ENCODE results near the gene RHOBTB3.
A peak's percentile ranks its signal among the peaks of the same experiment; 100 is the strongest.
"Not testable (repeated sequence)": the region's sequence is repeated elsewhere in the genome, so short reads cannot be mapped to it uniquely, and the experiment has no call there.

RHOBTB3 gene

DNA sequence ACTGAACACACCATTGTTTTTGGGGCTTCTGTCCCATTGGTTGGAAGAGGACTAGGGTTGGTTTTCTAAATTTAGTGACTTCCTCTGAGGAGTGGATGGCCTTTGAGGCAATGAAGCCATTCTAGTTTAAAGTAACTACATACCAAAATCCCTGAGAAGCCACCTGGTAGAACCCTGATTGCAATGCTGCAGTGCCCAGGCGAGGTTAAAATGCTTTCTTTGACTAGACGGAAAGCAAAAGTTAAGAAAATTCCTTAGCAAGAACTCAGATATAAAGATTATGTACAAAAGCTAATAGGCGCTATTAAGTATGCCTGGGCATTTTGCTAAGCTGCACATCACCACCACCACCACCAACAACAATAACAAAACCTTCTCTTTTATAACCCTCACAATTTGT is 70.8 kb downstream of the RHOBTB3 start:
- no peak for DNase-seq

- DNase-seq: no peak
Observed at GRCh38 chr5:95803271-95804148, 72.4 kb downstream of the RHOBTB3 start.

GRCh38 chr5:95804736-95805539 is 73.8 kb downstream of the RHOBTB3 start:
- DNase-seq: no peak

DNA sequence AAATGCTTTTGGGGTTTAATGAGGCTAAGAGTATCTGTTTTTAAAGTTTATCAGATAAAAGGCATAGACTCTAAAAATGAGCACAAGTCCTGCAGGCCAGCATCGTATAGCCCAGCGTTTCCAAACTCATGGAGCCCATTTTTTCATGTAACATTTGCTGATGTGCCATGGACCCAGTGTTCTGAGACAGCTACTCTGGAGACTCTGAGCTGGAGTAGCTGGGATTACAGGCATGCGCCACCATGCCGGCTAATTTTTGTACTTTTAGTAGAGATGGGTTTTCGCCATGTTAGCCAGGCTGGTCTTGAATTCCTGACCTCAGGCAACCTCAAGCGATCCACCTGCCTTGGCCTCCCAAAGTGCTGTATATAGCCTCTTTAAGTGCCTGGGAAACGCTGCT is 75.6 kb downstream of the RHOBTB3 start:
- DNase-seq: no peak

DNA sequence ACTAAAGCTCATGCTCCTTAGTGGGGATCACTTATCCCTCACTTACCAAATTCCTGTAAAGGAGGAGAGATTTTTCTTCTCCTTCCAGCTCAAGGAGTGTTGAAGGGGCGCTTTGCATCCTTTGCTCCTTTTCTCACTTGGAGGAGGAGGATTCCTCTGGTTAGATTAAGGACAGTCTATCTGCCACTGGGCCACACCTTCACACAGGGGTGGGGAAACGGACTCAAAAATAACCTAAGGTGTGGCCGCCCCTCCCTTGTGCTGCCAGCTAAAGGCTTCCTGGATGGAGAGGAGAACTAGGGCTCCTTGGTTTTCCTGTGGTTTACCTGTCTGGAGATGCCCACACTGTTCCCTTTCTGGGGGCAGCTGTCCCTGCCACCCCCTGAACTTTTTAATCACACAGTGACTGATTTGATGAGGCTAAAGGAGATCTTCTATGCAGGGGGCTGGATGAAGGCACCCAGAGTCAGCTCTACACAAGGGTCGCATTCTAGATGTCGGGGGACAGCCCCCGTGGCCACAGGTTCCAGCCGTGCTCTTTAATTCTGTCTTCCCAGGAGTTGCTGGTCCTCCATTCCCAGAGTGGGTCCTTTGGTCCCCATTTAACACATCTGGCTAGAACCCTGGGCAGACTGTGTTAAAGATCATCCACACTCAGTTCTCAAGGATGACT is 77.0 kb downstream of the RHOBTB3 start:
- DNase-seq: no peak

- peak; percentile 23 to 94 (median 70) for DNase-seq
Observed at GRCh38 chr5:95808686-95809413, 77.7 kb downstream of the RHOBTB3 start.

DNA sequence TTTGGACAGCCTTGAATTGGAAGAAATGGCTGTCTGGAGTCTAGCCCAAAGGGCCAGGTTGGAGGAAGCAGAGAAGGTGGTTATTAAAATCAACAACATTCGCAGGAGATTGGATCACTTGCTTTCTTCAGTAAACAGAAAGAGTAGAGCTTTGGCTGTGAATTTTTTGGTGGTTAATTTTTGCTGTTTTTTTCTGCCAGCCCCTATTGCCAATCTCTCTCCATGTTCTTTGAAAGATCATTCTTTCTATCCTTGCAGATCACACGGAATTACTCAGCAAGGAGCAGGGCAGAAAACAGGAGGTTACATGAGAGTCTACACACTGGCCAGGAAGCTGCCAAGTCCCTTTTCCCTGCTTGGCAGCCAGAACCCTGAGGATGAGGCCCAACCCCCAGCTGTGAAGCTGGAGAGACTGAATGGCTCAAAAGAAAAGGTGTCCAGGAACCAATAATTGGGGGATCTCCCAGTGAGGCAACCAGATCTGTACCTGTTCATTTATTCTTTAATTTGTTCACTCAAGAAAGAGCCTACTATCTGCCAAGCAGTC is 78.4 kb downstream of the RHOBTB3 start:
- no peak for DNase-seq

GRCh38 chr5:95810305-95811125 is 79.4 kb downstream of the RHOBTB3 start:
- DNase-seq: no peak

GRCh38 chr5:95811126-95811423 is 79.9 kb downstream of the RHOBTB3 start:
- DNase-seq: not testable (repeated sequence)

GRCh38 chr5:95811461-95812073 is 80.4 kb downstream of the RHOBTB3 start:
- not testable (repeated sequence) for DNase-seq

DNA sequence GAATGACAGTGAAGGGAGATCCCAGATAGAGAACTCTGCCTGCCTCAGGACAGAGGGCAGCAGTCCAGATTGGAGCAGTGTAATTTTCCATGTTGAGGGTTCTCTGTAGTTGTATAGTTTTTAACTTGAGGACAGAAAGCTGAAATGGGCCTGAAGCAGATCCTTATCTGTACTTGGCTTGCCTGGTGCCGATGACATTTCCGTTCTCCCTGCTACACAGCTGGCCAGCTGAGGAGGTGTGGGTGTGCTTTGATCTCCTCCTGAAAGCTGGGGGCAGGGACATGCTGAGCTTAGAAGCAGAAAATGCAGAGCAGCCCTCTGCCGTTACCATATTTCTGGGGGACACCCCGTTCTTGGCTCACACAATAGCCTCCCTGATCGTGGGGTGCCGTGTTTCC is 80.9 kb downstream of the RHOBTB3 start:
- peak in 1 of 5 experiments; percentile 27 for DNase-seq

DNA sequence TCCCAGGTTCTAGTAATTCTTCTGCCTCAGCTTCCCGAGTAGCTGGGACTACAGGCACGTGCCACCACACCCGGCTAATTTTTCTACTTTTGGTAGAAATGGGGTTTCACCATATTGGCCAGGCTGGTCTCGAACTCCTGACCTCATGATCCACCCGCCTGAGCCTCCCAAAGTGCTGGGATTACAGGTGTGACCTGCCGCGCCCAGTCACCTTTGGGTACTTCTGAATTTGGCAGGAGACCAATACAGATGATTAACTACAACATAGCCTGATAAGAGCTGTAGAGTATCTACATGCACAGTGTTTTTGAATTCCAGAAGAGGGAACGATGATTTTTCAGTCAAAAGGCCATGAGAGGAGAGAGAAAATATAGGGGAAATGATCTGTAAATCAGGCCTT is 81.9 kb downstream of the RHOBTB3 start:
- not testable (repeated sequence) for DNase-seq

DNA sequence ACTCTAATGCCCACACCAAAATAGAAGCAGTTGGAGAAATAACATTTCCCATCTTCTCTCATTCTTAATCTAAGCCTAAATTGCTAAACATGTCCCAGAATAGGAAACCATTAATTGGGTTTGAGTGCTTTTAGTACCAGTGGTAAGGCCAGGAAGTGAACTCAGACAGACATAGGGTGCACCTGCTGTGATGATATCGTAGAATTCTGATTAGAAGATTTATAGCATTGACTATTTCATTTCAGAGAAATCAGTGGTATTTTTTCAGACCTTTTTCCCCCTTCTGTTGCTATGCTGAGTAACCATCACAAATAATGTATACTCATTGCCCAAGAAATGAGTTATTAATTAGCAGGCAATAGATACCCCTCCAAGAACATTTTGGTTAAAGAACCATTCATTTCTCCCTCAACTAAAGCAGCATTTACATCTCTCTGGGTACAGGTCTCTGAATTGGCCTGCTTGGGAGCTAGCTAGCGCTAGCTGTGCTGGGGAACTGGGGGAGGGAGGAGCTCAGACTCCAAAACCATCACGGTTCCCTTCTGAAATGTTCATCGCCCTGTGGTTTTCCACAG is 84.1 kb downstream of the RHOBTB3 start:
- no peak for DNase-seq

DNA sequence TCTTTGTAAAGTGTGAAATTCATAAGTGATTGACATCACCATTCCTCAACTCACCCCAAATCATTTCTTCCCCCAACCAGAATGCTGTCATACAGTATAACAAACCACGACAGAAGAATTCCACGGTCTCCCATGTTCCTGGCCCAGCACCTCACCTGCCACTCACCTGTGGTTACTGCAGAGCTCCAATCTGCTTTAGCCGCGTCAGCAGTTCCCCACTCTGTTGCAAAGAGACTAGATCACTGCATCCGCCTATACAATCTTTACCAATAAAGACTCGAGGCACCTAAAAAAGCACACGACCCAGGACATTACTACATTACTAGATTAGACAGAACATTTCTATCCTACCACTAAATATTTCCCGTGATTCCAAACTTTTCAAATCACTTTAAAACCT is 85.2 kb downstream of the RHOBTB3 start:
- DNase-seq: peak in 1 of 5 experiments; percentile 38

- peak in 1 of 5 experiments; percentile 39 for DNase-seq
Observed at GRCh38 chr5:95816776-95817175, 85.6 kb downstream of the RHOBTB3 start.

DNA sequence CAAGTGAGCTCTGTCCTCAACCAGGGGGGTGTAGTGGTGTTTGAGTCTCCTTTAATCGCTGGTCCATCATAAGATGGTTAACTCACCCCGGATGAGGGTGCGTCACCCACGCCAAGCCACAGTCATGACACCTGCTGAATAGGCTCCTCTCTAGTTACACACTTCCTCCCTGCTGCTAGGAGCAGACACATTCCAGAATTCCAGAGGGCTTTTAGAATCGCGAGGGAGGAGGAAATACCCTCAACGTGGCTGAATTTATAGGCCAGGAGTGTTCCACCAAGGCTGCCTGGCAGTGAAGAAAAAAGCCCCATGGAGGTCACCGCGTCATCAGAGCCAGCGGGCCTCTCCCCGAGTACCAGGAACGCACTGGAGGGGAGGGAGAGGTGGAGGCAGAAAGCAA is 86.3 kb downstream of the RHOBTB3 start:
- peak in 3 of 5 experiments; percentile 24 to 73 (median 38) for DNase-seq

- peak in 2 of 5 experiments; percentile 33 to 36 for DNase-seq
Observed at GRCh38 chr5:95818181-95819147, 87.3 kb downstream of the RHOBTB3 start.

GRCh38 chr5:95821110-95822021 is 90.2 kb downstream of the RHOBTB3 start:
- peak in 1 of 5 experiments; percentile 40 for DNase-seq

Data from T-helper 2 cell (primary cell).